PC-3 (cell line): ENCODE results near the gene MAD1L1.

Source experiments
- EZH2 ChIP-seq: fragments of 300-600 bp; sonication (generic); IDR thresholded peaks from one replicate; pipeline ENCODE4 v1.6.1; 2017; ENCODE audit warnings: antibody characterized with exemption, mild to moderate bottlenecking, low read length; ENCODE audit not compliant: unreplicated experiment
- TF ChIP-seq, protein P1 (sequence below): fragments of 300-600 bp; sonication (generic); conservative IDR thresholded peaks from 2 replicates; pipeline ENCODE4 v1.5.1; 2017; ENCODE audit warnings: antibody characterized with exemption, low read depth, mild to moderate bottlenecking, low read length

DNA sequence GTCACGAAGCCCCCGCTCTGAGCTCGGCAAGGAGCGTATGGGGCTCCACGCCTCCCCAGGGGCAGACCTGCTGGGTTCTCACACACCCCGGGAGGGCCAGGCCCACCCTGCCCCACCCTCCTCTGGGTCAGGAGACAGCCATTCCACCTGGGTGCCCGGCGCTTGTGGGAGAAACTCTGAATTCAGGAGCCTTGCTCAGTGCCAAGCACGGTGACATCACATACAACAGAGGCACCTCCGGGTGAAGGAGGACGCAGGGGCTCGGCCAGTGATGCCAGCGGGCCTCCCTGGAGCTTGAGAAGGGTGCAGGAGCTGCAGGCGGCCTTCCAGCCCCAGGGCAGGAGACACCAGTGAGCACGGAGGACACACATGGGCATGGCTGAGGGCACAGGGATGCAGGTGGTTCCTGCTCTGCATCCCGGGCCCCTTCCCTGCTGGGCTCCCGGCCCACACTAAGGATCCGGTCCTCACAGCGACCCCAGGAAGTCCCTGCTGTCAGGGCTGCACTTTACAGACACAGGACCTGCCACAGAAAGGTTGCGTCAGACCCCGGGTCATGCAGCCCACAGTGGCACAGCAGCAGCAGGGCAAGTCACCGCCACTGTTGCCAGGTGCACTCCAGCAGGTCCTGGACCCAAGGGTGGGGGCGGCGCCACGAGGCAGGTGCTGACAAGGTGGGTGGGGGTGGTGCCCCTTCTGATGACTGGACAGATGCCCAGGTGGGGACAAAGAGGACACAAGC, 108.0 kb downstream of the MAD1L1 start:
- TF ChIP-seq, protein P1, sequence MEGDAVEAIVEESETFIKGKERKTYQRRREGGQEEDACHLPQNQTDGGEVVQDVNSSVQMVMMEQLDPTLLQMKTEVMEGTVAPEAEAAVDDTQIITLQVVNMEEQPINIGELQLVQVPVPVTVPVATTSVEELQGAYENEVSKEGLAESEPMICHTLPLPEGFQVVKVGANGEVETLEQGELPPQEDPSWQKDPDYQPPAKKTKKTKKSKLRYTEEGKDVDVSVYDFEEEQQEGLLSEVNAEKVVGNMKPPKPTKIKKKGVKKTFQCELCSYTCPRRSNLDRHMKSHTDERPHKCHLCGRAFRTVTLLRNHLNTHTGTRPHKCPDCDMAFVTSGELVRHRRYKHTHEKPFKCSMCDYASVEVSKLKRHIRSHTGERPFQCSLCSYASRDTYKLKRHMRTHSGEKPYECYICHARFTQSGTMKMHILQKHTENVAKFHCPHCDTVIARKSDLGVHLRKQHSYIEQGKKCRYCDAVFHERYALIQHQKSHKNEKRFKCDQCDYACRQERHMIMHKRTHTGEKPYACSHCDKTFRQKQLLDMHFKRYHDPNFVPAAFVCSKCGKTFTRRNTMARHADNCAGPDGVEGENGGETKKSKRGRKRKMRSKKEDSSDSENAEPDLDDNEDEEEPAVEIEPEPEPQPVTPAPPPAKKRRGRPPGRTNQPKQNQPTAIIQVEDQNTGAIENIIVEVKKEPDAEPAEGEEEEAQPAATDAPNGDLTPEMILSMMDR = no peak
- no peak for TF ChIP-seq EZH2
